GM19395 (cell line): ENCODE data around the gene SLC35D2.
A peak's percentile ranks its signal among the peaks of the same experiment; 100 is the strongest.

ENCODE experiments used
- ATAC-seq: cut with Tn5 transposase; IDR thresholded peaks from one replicate; pipeline ENCODE4 v1.9.1; 2021; ENCODE audit warnings: mild to moderate bottlenecking, moderate library complexity; ENCODE audit not compliant: unreplicated experiment

The SLC35D2 gene

GRCh38 chr9:96383165-96383942, at the start of gene SLC35D2:
Gene SLC35D2, minus strand, starts transcription at chr9:96383711. Its CDS starts 77 bp downstream, at chr9:96383634.
- no peak for ATAC-seq

GRCh38 chr9:96430377-96430776, 46.9 kb upstream of the SLC35D2 start:
- ATAC-seq, result no peak

- no peak for ATAC-seq
Observed at GRCh38 chr9:96429732-96430131, 46.2 kb upstream of the SLC35D2 start.

- ATAC-seq, result no peak
Observed at GRCh38 chr9:96425500-96426169, 42.1 kb upstream of the SLC35D2 start.

GRCh38 chr9:96423985-96424336, 40.5 kb upstream of the SLC35D2 start:
- ATAC-seq, result no peak

GRCh38 chr9:96423322-96423984, 39.9 kb upstream of the SLC35D2 start:
- no peak for ATAC-seq

- peak; percentile 18 for ATAC-seq
Observed at GRCh38 chr9:96420468-96421219, 37.1 kb upstream of the SLC35D2 start.

- ATAC-seq, result no peak
Observed at GRCh38 chr9:96419691-96419969, 36.1 kb upstream of the SLC35D2 start.

GRCh38 chr9:96418920-96419690, 35.6 kb upstream of the SLC35D2 start:
- peak; percentile 35 for ATAC-seq

- ATAC-seq, result peak; percentile 63
Observed at GRCh38 chr9:96418083-96418919, 34.8 kb upstream of the SLC35D2 start, which contains the start of gene ZNF367. Gene ZNF367, minus strand, starts transcription at chr9:96418370. Its CDS starts 338 bp downstream, at chr9:96418032.

GRCh38 chr9:96417661-96418082, 34.2 kb upstream of the SLC35D2 start:
- no peak for ATAC-seq

- no peak for ATAC-seq
Observed at GRCh38 chr9:96417051-96417586, 33.6 kb upstream of the SLC35D2 start.

- peak; percentile 39 for ATAC-seq
Observed at GRCh38 chr9:96413302-96414221, 30.1 kb upstream of the SLC35D2 start.

GRCh38 chr9:96412174-96412913, 28.8 kb upstream of the SLC35D2 start:
- no peak for ATAC-seq

- ATAC-seq, result no peak
Observed at GRCh38 chr9:96411129-96411838, 27.8 kb upstream of the SLC35D2 start.

GRCh38 chr9:96408409-96409280, 25.1 kb upstream of the SLC35D2 start:
- no peak for ATAC-seq
